Measurements from ENCODE around the gene IL19.
A peak's percentile ranks its signal among the peaks of the same experiment; 100 is the strongest.

IL19 gene

DNA sequence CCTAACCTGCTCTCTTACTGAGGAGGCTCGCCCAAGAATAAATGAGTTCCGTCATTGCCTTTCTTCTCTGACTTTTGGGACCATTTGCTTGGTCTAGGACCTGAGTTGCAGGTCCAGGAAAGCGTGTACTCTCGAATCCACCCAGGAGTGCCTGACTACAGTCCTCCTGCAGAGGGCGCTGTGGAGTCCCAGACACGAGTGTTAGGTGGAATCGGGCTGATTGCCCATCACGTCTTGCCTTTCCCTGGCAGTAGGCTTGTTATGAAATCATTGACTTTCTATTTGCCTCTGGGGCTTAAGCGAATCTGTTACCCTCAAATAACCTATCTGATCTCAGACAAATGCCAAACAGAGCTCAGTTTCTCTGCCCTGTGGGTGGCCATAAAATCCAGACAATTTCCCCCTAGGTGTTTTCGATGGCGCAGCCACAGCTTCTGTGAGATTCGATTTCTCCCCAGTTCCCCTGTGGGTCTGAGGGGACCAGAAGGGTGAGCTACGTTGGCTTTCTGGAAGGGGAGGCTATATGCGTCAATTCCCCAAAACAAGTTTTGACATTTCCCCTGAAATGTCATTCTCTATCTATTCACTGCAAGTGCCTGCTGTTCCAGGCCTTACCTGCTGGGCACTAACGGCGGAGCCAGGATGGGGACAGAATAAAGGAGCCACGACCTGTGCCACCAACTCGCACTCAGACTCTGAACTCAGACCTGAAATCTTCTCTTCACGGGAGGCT, 94.5 kb downstream of the IL19 start, which contains the start of gene IL20:
IL20 (plus strand) TSS at position 685 of the 733 bp plus-strand sequence. CDS start 230 bp downstream, outside the sequence.
- DNase-seq, result peak; percentile 57 to 78 (median 74)

- DNase-seq, result no peak
These were observed 95.5 kb downstream of the IL19 start for GRCh38 chr1:206866062-206866461.

DNA sequence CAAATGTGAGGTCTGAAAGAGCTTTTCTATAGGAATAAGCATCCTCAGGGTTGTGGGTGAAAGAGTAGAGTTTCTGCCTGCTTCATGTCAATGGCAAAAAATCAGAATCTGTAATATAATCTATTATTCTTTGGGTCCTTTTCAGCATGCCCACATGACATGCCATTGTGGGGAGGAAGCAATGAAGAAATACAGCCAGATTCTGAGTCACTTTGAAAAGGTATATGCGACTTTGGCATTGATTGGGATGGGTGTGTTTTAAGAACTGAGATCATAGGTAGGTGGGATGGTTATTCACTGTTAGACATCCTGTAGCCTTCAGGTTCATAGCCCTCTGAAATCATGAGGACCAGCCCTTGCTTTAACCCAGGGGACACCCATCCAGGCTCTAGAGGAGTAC, 96.7 kb downstream of the IL19 start:
- no peak for DNase-seq

- DNase-seq, result no peak
These were observed 97.1 kb downstream of the IL19 start for GRCh38 chr1:206867716-206868115.

- DNase-seq, result no peak
These were observed 97.7 kb downstream of the IL19 start for GRCh38 chr1:206868264-206868663.

DNA sequence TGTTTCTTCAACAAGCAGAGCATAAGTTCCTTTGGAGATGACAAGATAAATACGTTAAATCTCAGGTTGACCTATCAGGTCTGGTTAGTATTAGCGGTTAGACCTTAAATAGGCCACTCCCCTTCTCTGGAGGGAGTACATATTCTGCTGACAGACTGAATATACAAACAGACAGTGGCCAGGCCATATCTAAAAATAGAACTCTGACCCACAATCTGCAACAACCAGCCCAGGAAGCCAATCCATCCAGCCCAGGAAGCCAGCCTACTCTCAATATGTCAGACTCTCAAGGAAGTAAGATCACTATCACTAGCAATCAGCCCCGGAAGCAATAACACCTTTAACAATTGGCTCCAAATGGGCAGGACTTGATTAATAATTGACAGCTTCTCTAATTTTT, 101.6 kb downstream of the IL19 start:
- DNase-seq, result no peak

GRCh38 chr1:206873603-206874188, 103.1 kb downstream of the IL19 start:
- no peak for DNase-seq

GRCh38 chr1:206875752-206876377, 105.3 kb downstream of the IL19 start:
- no peak for DNase-seq

- DNase-seq, result no peak
These were observed 107.9 kb downstream of the IL19 start for GRCh38 chr1:206878456-206878855.

DNA sequence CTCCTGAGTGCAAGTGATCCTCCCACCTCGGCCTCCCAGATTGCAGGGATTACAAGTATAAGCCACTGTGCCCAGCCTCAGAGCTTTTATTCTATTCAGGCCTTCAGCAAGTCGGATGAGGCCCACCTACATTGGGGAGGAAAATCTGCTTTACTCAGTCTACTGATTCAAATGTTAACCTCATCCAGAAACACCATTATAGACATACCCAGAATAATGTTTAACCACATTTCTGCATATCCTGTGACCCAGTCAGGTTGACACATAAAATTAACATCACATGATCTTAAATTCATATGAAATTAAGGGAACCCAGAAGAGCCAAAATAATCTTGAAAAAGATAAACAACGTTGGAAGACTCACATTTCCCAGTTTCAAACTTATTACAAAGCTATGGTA, 109.7 kb downstream of the IL19 start:
- no peak for DNase-seq

- DNase-seq, result no peak
These were observed 112.0 kb downstream of the IL19 start for GRCh38 chr1:206882555-206882954.

DNA sequence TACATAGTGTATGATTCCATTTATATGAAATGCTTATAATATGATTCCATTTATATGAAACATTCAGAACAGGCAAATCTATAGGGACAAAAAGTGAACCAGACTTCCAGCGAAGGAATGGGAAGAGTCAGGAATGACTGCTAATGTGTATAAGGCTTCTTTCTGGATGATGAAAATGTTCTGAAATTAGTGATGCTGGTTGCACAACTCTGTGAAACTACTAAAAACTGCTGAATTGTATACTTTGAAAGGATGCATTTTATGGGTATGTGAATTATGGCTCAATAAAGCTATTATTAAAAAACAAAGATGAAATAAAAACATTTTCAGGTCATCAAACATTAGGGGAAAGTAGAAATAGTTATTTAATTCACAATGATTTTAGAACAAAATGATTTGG, 112.6 kb downstream of the IL19 start:
- no peak for DNase-seq

GRCh38 chr1:206883876-206884275, 113.3 kb downstream of the IL19 start:
- no peak for DNase-seq

DNA sequence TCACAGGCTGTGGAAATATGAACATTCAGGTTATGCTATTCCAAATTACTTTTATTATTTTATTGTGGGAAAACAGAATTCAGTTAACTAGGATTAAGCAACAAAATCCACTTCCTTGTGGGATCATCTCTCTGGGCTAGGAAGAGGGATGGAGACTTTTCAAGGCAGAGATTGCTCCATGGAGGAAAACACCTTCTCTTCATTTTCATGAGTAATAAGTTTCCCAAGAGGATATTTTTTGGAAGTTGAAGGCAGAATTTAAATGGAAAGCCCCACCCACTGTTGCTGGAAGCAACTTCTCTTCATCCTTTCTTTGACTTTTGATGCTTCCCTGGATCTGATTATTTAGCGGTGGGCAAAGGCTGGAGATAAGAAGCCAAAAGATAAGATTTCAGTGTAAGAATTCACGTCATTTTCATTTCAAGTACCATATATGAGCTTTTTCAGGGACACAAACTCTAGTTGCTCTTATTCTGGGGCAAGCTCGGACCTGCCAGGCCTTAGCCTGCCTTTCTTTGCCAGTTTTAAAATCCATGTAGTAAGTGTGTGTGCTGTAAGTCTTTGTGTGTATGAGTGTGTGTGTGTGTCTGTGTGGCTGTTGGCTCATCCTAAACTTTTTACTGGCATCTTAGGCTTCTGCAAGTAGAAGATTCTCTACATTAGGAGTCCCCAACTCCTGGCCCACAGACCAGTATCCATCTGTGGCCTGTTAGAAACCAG, 114.9 kb downstream of the IL19 start:
- DNase-seq, result no peak

GRCh38 chr1:206886831-206887230, 116.3 kb downstream of the IL19 start:
- DNase-seq, result no peak

- no peak for DNase-seq
These were observed 117.1 kb downstream of the IL19 start for GRCh38 chr1:206887701-206888100.

- DNase-seq, result peak in 1 of 5 experiments; percentile 67
These were observed 119.8 kb downstream of the IL19 start for GRCh38 chr1:206890125-206891060.

GRCh38 chr1:206891412-206891811, 120.8 kb downstream of the IL19 start:
- no peak for DNase-seq

Measured in T-helper 2 cell (primary cell).